NCI-H2196 (cell line): ENCODE measurements around the gene INPP1.

ENCODE experiments used
- DNase-seq: peaks from one replicate; lab custom pipeline; 2025; ENCODE audit not compliant: unreplicated experiment; lab: John Stamatoyannopoulos, UW

INPP1 gene

DNA sequence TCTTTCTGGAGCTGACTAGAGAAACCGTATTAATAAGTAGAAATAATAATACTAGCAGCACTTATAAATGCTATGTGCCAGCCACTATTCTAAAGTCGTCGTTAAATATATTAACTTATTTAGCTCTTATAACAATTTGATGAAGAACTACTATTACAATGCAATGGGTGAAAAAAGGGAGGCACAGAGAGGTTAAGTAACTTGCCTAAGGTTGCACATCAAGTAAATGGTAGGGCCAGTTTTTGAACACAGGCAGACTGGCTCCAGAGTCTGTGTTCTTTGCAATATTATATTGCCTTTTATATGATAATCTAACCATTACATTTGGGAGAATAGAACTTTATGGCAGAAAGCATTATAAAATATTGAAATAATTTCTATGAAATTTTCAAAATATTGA is 17.6 kb downstream of the INPP1 start:
- no peak for DNase-seq

DNA sequence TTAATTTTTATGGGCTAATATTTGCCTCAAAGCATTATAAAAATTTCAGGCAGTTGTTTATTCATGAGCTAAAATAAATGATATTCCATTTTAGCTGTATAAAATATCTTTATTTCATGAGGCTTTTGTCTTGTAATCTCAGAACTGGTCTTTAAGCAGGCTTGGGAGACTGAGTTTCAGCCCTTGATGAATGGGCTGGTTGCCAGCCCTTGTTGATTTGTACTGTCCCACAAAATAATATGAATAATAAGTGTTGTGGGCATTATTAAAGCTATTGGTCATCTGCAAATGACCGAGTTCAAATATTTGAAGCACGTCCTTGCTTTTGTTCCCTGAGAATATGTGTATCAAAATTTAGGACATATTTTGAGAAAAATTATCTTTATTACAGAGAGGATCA is 18.2 kb downstream of the INPP1 start:
- DNase-seq = no peak

DNA sequence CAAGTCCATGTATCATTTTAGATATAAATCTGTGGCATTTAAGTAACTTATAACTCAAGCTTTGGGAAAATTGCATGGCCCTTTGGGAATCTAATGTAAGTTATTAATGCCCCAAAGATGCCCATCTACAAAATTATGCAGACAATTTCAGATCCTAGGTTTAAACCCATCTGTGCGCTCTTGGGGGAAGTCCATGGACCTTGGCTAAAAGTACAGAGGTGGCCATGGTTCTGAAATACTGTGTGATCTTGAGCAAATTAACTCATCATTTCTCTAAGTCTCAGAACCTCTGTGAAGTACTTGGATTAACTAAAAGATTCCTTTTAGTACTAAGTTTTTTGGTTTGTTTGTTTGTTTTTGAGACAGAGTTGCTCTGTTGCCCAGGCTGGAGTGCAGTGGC is 19.5 kb downstream of the INPP1 start:
- no peak for DNase-seq

DNA sequence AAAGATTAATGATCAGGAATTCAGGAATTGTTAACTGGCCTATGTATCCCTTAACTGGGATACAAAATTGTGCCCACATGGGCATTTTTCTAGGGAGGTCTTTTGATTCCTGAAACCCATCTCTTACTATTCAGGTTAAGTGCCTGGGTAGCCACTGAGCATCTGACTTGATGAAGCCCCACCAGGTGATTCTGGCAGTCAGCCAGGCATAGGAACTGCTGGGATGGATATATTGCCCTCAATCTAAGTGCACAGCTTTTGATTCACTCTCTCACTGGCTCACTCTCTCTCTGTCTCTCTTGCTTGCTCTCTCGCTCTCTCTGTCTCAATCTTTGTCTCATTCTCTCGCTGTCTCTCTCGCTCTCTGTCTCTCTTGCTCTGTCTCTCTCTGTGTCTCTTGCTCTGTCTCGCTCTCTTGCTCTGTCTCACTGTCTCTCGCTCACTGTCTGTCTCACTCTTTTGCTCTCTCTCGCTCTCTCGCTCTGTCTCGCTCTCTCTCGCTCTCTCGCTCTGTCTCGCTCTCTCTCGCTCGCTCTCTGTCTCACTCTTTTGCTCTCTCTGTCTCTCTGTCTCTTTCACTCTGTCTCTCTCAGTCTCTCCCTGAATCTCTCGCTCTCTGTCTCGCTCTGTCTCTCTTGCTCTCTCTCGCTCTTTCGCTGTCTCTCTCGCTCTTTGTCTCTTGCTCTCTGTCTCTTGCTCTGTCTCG is 22.3 kb downstream of the INPP1 start:
- DNase-seq = no peak

DNA sequence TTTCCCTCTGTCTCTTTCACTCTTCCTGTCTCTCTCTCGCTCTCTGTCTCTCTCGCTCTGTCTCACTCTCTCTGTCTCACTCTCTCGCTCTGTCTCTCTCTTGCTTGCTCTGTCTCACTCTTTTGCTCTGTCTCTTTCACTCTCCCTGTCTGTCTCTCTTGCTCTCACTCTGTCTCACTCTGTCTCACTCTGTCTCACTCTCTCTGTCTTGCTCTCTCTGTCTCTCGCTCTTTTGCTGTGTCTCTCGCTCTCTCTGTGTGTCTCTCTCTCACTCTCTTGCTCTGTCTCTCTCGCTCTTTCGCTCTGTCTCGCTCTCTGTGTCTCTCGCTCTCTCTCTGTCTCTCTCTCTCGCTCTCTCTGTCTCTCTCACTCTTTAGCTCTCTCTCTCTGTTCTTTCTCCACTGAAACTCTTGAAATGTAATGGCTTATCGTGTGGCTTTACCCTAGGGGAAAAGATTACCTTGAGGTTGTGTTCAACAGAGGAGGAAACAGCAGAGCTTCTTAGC is 22.9 kb downstream of the INPP1 start:
- no peak for DNase-seq

DNA sequence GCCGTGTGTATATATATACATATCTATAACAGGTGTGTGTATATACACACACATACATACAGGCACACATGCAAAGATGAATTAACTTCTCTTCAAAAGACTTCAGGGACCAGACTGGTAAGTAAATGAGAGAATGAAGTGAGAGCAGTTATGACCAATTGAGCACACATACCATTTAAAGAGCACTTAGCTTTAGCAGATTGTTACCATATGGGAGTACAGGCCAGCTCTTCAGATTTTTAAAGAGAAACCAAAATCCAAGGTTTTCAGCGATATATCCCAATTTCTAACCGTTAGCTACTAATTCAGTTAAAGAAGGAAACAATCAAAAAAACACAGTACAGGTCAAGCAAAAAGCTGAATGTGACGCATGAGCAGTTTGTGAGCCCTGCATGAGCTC is 23.7 kb downstream of the INPP1 start:
- no peak for DNase-seq

DNA sequence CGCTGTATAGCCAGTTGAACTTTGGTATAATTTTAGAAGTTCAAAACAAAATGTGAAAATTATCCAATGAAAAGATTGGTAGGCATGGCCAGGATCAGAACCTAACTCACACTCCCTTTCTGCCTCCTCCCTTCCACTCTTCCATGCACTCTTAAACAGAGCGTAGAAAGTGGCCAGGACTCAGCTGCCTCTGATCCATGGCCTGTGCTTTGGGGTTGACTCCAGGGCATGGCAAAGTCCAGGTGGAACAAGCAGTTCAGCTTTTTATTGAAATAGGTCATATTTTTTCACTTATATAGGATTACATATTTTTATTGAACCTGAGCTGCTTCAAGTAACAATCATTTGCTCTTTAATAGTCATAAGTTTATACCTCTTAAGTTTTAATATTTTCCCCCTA is 26.2 kb downstream of the INPP1 start:
- no peak for DNase-seq

DNA sequence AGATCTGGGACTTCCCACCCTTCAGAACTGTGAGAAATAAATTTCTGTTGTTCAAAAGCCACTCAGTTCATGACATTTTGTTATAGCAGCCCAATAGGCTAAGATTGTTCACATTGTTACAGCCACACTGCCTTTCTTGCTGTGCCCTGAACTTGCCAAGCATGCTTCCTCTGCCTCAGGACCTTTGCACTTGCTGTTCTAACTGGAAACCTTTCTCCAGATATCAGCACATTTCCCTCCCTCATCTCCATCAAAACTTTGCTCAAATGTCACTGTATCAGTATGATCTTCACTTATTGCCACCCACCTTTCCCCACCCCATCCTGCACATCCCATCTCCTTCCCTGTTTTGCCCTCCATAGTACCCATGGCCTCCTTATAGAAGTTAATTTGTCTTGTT is 32.7 kb downstream of the INPP1 start:
- no peak for DNase-seq

DNA sequence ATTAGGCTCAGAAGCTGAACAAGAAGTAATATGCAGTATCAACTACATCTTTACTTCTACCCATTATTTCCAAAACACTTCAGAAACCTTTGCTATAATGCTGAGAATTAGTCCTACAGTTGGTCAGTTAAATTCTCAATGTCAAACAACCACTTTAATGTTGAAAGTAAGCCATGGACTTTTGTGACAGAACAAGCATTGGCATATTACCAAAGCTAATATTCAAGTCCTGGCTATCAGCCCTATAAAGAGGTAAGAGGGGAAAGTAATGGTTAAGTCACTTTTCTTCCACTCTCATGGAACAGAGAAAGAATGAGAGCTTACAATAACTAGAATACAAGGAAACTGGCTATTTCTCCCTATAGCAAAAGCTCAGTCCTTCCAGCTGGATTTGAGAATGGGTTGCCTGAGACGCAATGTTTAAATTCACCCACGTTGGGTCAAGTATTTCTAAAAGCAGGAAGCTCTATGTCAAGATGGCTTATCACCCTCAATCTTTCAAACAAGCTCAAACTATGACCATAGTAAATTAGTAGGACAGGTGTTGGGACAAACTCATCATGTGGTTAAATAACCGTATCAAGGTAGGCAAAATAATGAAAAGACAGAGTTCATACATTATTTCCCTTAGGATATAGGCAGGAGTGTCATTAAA is 33.3 kb downstream of the INPP1 start:
- peak; percentile 54 for DNase-seq

DNA sequence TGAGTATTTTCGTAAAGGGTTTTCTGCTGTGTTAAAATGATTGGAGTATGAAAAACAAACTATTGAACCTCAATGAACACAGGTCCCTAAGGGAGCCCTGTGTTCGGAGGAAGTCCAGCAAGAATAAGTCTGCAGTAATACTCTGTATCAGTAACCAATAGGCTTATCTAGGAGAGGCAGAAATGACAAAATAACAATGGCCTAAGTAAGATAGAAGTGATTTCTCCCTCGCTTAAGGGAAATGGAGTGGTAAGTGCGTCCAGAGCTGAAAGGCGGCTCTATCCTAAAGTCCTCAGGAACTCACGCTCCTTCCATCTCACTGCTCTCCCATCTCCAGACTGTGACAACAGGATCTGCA is 35.5 kb downstream of the INPP1 start:
- DNase-seq = no peak

DNA sequence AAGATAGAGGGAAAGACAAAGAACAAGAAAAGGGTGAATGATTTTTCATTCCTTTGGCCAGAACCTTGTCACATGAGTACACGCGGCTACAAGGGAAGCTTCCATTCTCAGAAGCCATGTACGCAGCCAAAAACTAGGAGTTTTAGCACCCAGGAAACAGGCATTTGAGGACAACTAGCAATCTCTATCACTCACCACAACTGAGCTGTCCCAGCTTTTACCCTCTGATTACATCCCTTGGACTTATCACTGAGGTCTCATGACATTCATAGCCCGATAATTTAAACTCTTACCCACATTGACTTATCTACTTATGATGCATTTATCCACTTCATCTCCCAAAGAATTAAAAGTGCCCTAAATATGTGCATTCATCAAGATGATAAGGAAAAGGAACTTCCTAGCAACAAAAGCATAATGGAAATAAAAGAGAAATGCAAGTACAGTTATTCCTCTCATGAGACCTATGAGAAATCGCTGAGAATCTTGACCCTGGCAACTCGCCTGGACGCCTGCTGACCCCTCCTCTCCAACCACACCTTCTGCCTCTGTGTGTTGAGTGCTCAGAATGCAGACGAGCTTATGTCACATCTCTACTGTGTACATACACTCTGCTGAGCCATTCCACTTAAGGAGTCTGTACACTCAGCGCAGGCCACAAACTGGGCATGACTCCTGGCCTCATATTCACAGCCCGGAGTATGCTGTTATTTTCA is 36.0 kb downstream of the INPP1 start:
- DNase-seq = peak; percentile 45

DNA sequence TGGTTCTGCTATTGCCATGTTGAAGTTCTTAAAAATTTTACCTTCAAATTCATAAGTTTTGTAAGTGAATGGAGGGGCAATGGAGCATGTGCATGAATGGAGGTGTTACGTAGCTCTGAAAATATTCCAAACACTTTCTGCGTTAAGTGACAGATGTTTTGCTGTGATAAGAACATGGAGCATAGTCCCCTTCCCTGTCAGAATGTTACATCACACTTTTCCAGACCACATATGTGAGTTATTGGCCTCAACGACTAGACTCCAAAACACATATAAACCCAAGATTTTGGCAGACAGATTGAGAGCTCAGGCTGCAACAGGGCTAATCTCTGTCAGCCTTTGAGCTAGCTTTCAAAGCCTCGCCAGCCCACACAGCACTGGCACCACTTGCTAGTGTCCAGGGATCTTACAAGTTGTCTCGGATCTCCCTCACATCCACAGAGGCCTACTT is 37.6 kb downstream of the INPP1 start:
- DNase-seq = no peak

DNA sequence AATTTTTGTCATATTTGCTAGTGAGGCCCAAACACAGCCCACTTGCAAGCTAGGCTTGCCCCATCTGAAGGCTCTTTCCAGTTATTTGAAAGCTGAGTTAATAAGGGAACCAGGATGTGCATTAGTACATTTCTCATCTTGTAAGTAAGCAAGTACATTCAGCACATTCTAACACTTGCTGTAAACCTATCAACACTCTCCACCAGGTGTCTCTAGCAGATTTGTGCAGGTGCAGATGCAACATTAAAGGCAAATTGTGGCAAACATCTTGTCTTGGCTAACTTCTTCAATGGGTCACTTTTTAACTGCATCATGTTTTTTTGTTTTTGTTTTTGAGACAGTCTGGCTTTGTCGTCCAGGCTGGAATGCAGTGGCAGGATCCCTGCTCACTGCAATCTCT is 39.5 kb downstream of the INPP1 start:
- peak; percentile 60 for DNase-seq

DNA sequence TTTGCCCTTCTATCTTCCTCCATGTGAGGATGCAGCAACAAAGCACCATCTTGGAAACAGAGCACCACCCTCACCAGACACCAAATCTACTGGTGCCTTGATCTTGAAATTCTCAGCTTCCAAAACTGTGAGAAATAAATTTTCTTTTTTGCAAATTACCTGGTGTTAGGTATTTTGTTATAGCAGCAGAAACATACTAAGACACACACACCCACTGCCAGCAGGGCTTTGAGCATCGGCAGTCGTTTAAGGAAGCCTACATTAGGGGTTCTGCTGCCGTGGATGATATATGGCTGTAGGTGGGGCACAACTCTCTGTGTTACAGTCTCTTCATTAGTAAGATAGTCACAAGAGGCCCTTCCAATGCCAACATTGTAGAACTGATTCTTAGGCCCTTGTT is 44.0 kb downstream of the INPP1 start:
- DNase-seq = no peak

DNA sequence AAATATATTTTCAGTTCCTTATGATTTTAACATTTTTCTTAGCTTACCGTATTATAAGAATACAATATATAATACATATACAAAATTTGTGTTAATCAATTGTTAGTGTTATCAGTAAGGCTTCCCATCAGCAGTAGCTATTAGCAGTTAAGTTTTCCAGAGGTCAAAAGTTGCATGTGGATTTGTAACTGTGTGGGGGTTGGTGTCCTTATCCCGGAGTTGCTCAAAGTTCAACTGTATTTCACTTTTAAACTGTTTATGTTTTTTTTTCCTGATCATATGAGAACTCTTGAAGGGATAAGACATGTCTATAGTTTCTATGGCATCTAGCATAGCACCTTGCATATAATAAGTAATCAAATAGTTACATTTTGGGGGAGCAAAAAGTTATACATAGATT is 52.9 kb downstream of the INPP1 start:
- no peak for DNase-seq

DNA sequence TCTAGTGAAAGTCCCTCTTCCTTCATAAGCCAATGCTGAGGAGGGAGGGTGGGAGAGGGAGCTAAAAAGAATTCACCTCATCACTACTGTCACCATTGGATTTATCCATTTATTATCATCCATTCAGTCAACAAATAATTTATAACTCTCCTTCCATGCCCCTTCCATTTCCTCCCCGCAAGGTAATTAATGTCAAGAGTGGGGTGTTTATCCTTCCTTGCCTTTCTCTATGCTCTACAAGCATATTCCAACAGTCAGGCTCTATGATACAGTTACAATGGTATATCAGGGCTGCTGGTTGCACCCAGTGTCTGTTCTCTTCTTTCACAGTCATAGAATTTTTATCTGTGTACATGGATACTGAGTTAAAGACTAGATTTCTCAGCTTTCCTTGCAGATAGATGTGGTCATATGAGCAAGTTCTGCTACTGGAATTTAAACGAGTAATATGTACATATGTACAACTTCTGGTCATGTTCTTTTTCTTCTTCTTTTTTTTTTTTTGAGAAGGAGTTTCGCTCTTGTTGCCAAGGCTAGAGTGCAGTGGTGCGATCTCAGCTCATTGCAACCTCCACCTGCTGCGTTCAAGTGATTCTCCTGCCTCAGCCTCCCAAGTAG is 59.7 kb downstream of the INPP1 start:
- no peak for DNase-seq

DNA sequence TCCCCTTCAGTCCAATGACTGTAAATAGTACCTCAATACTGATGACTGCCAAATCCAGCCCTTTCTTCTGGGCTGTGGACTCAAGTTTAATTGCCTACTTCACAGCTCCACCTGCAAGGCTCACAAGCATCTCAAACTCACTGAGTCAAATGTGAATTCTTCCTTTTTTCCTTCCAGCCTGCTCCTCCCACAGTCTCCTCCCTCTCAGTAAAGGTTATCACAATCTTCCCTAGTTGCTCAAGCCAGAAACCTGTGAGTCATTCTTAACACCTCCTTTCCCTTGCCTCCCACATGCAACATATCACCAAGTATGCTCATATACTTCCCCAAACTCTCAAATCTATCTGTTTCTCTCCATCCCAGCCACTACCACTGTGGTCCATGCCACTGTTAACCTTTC is 61.1 kb downstream of the INPP1 start:
- peak; percentile 39 for DNase-seq

DNA sequence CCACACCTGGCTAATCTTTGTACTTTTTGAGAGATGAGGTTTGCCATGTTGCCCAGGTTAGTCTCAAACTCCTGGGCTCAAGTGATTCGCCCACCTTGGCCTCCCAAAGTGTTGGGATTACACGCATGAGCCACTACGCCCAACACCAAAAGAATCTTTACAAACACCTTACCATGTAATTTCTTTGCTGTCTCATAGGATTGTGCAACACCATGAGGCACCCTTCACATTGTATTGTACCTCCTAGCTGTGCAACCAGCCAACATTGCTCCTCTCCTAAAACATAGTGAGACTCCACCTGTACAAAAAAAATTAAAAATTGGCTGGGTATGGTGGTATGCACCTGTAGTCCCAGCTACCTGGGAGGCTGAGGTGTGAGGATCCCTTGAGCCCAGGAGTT is 61.7 kb downstream of the INPP1 start:
- no peak for DNase-seq

DNA sequence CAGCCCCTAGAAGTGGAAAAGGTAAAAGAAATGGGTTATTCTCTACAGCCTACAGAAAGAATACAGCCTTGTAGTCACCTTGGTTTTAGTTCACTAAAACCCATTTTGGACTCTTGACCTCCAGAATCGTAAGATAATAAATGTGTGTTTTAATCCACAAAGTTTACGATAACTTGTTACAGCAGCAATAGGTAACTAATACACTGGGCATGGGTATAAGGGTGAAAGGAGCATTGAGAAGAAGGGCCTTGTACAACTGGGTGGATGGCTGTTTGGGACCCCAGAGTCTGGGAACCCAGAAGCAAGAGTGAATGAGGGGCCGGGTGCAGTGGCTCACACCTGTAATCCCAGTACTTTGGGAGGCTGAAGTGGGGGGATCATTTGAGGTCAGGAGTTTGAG is 62.6 kb downstream of the INPP1 start:
- DNase-seq = no peak

DNA sequence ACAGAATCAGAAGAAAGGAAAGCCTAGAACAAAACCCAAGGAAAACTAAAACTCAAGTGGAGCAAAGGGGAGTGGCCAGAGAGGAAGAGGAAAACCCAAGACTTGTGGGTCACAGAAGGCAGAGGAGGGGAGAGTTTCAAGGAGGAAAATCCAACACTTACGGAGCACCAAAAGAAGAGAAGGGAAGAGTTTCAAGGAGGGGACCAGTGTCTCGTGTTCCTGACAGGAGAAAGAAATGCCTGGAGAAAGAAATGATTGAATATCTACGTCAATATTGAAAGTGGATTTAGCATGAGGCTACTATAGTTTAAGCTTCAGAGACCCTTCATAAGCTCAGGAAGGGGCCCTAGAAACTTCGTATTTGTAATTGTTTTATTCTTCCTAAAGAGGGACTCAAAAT is 63.4 kb downstream of the INPP1 start:
- peak; percentile 9 for DNase-seq

DNA sequence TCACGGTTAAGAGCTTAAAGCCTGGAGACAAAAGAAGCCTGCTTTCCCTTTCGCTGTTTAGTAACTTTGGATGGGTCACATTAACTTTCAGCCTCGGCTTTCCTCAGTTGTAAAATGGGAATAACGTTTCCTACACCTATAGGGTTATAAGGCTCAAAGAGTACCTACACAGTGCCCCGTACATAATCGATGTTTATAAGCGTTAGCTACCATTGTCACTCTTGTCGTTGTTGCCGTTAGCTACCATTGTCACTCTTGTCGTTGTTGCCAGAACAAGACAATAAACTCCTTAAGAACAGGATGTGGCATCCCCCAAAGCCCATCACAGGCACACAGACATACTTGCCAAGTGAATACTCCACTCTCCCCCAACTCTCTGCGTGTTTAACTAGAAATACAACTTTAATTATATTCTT is 63.9 kb downstream of the INPP1 start:
- peak; percentile 33 for DNase-seq
